Body of pancreas (tissue), 4 donors: ENCODE data around the gene NME8. TPM values are rescaled to one million over a fixed set of nuclear protein-coding genes. Genes with fewer than 3 reads are reported as not detected.
A peak's percentile ranks its signal among the peaks of the same experiment; 100 is the strongest.

Source experiments
- ATAC-seq: fragments of 150-250 bp; one replicate; pipeline ENCODE4 v1.9.1; 2016
- DNase-seq, 4 donors: peaks; one replicate each; pipeline ENCODE4 v3.0.0-alpha.2; 2019
- H3K27ac ChIP-seq, 4 donors: fragments of 200-600 bp; sonication (generic); 1 replicate in 3 of 4; 2 replicates in 1 of 4; pipeline versions ENCODE4 v1.5.1 to v1.6.1; 2016 to 2019; ENCODE audit warnings: mild to moderate bottlenecking in 1 of 4, mixed read lengths in 1 of 4, moderate library complexity in 1 of 4
- H3K27me3 ChIP-seq, 2 donors: fragments of 200-600 bp; sonication (generic); one replicate each; pipeline ENCODE4 v1.6.0; 2016; ENCODE audit warnings: mild to moderate bottlenecking in 1 of 2
- H3K36me3 ChIP-seq, 2 donors: fragments of 200-600 bp; sonication (generic); replicated peaks in 1 of 2; 2 replicates each; pipeline ENCODE4 v1.5.1; 2016; ENCODE audit warnings: low read depth in 2 of 2; ENCODE audit not compliant: insufficient read depth in 1 of 2
- H3K4me1 ChIP-seq: fragments of 200-600 bp; sonication (generic); one replicate; pipeline ENCODE4 v1.6.0; 2016
- H3K4me3 ChIP-seq, 2 donors: fragments of 200-600 bp; sonication (generic); 1 replicate in 1 of 2; 2 replicates in 1 of 2; pipeline ENCODE4 v1.5.1; 2016 to 2019
- H3K9me3 ChIP-seq, 3 donors: fragments of 200-600 bp; sonication (generic); 1 replicate in 2 of 3; 2 replicates in 1 of 3; pipeline ENCODE4 v1.5.1; 2016
- POLR2A ChIP-seq, 3 donors: fragments of 450-650 bp; IDR thresholded peaks; one replicate each; pipeline ENCODE4 v1.6.1; 2016; ENCODE audit warnings: antibody characterized with exemption in 3 of 3, mild to moderate bottlenecking in 2 of 3
- WGBS, 2 donors: methylation state at CpG; one replicate each; pipeline ENCODE4 v1.1.5; 2017; 5-methylcytosine and 5-hydroxymethylcytosine counted together
- intact Hi-C: fragments of 100-400 bp; cut with DNase I; formaldehyde crosslinking; loops from one replicate; pipeline ENCODE4 v1.15.1; 2023
- total RNA-seq, 2 donors: library from RNA; depleted of rRNA; stranded (reverse); fragments of >200 nt; gene quantifications; one replicate each; pipeline ENCODE4 v1.1.0, GENCODE V29; 2016
- TF ChIP-seq, protein P1 (sequence below), 7 experiments: fragments of 450-650 bp in 4 of 7; fragments of 200-600 bp in 3 of 7; sonication (generic) in 3 of 7; IDR thresholded peaks; one replicate each; pipeline ENCODE4 v1.5.1; 2016 to 2019; ENCODE audit warnings: antibody characterized with exemption in 7 of 7

Gene NME8
- total RNA-seq, 2 donors from 2014 or later = not detected

DNA sequence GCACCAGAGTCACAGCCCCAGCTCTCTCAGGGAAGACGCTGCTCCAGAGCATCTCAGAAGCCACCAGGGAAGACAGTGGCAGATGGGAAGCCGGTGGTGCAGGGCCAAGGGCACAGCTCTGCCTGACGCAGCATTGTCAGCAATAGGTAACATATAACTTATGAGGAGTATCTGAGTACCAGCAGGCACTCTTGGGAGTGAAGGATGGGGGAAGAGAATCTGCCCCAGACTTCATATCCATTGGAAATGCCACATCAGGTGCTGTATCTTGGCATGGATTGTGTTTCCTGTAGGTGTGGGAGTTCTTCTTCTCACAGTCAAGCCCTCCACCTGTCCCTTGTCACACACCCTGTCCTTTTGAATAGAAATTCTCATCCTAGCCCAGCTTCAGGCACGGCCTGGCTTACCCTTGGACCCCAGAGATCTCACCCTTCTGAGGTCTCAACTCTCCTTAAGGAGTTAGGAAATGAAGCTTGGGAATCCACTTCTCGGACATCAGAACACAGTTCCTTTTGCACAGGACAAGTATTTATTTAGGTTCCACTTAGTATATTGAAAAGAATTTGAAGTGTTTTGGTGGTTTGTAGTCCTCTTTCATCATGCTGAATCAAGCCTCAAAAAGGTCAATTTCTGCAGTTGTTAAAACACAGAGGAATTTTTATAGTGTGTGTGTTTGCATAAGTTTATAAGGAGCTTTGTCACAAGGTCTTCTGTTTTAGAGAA lies 82.0 kb downstream of the NME8 start:
- ATAC-seq = no peak
- intact Hi-C loops = no loop called here

GRCh38 chr7:37932543-37932942 lies 84.1 kb downstream of the NME8 start:
- DNase-seq (no peak), ATAC-seq (no peak)
- H3K27me3 ChIP-seq = no peaks in the 10 kb centered on the region
- no peak overlapping the region for H3K4me3 ChIP-seq
- no peak overlapping the region for H3K27ac ChIP-seq
- H3K4me1 ChIP-seq = peaks cover 7% of the 10 kb centered on the region
- H3K36me3 ChIP-seq = no peaks in the 10 kb centered on the region
- no peaks in the 10 kb centered on the region for H3K9me3 ChIP-seq
- 87 to 97% methylated on average over 2 of the region's 2 CpGs for WGBS, 2 donors
- intact Hi-C loops = no loop called here
- TF ChIP-seq POLR2A (IDR thresholded peaks at IDR 0.05) = no peak

More for the DNA sequence above, 82.0 kb downstream of the NME8 start:
- Histone ChIP-seq H3K27ac (no peak overlapping the region), H3K9me3 (no peaks in the 10 kb centered on the region), H3K36me3 (no peaks in the 10 kb centered on the region), H3K4me1 (peaks cover 7% of the 10 kb centered on the region), H3K27me3 (no peaks in the 10 kb centered on the region), H3K4me3 (no peak overlapping the region)
- no peak for DNase-seq
- 89 to 91% methylated on average over 5 of the region's 5 CpGs for WGBS, 2 donors
- no peak for TF ChIP-seq POLR2A (IDR thresholded peaks at IDR 0.05)
- TF ChIP-seq, protein P1, sequence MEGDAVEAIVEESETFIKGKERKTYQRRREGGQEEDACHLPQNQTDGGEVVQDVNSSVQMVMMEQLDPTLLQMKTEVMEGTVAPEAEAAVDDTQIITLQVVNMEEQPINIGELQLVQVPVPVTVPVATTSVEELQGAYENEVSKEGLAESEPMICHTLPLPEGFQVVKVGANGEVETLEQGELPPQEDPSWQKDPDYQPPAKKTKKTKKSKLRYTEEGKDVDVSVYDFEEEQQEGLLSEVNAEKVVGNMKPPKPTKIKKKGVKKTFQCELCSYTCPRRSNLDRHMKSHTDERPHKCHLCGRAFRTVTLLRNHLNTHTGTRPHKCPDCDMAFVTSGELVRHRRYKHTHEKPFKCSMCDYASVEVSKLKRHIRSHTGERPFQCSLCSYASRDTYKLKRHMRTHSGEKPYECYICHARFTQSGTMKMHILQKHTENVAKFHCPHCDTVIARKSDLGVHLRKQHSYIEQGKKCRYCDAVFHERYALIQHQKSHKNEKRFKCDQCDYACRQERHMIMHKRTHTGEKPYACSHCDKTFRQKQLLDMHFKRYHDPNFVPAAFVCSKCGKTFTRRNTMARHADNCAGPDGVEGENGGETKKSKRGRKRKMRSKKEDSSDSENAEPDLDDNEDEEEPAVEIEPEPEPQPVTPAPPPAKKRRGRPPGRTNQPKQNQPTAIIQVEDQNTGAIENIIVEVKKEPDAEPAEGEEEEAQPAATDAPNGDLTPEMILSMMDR (IDR thresholded peaks at IDR 0.05) = no peak

DNA sequence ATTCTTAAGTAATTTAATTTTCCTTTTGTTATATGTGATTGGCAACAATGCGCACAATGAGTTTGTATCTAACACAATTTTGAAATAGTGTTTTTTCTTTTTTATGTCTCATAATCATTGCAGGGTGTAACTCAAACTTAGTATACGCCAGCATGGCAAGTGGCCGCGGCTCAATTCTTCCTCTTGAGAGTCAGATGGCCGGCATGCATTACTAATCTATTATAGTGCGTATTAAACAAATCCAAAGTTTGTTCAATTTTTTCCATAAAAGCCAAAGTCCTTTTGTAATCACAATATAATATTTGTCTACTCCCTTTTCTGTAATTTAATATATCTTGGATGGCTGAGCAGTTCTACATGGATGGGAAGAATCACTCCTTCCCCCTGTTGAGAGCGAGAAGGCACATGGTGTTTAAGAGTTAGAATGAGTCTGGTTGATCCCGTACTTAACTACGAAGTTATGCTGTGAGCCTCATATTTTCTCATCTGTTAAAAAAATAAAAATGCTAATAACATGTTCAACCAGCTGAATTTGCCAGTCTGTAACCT lies 84.7 kb downstream of the NME8 start:
- Histone ChIP-seq H3K27me3 (no peaks in the 10 kb centered on the region), H3K36me3 (no peaks in the 10 kb centered on the region), H3K9me3 (no peaks in the 10 kb centered on the region), H3K4me1 (peaks cover 1% of the 10 kb centered on the region), H3K27ac (no peak overlapping the region), H3K4me3 (no peak overlapping the region)
- 63 to 66% methylated on average over 9 of the region's 9 CpGs for WGBS, 2 donors
- TF ChIP-seq, protein P1 (IDR thresholded peaks at IDR 0.05) = no peak
- TF ChIP-seq POLR2A (IDR thresholded peaks at IDR 0.05) = no peak
- intact Hi-C loops = no loop called here
- ATAC-seq (no peak), DNase-seq (peak in 1 of 4 donors; percentile 15)

GRCh38 chr7:37942934-37943610 lies 94.7 kb downstream of the NME8 start:
- peak; percentile 100 for ATAC-seq
- DNase-seq = peak; percentile 93 to 97 (median 96)
- WGBS, 2 donors = 22 to 25% methylated on average over 11 to 12 of the region's 12 CpGs

More at GRCh38 chr7:37942934-37943610, 94.7 kb downstream of the NME8 start:
- Histone ChIP-seq H3K27ac (peak overlapping the region; percentile 70 to 83 (median 82)), H3K27me3 (no peaks in the 10 kb centered on the region), H3K4me3 (no peak overlapping the region), H3K9me3 (no peaks in the 10 kb centered on the region), H3K36me3 (no peaks in the 10 kb centered on the region), H3K4me1 (peaks cover 35% of the 10 kb centered on the region)
- intact Hi-C loops = no loop called here
- TF ChIP-seq, protein P1 (IDR thresholded peaks at IDR 0.05) = peak in 1 of 7 experiments; percentile 8
- no peak for TF ChIP-seq POLR2A (IDR thresholded peaks at IDR 0.05)
